ENCODE data around the gene ZSCAN21. TPM values are rescaled to one million over a fixed set of nuclear protein-coding genes. Genes with fewer than 3 reads are reported as not detected.

ZSCAN21 gene
- total RNA-seq, 1 experiment from 2014 or later = 8.1 TPM

- DNase-seq (ENCODE audit: low read depth) = no peak
These were observed 25.5 kb upstream of the ZSCAN21 start for GRCh38 chr7:100024020-100024619.

DNA sequence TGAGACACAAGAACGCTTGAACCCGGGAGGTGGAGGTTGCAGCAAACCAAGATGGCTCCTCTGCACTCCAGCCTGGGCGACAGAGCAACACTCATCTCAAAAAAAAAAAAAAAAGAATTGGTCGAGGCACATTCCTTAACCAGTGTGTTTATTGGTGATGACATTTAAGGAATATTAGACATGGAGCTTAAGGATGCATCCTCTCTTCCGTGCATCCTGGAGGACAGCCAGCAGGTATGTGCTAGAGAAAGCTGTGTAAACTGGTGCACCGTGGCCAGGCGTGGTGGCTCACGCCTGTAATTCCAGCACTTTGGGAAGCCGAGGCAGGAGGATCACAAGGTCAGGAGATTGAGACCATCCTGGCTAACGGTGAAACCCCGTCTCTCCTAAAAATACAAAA is 22.4 kb upstream of the ZSCAN21 start:
- DNase-seq (ENCODE audit: low read depth) = no peak

GRCh38 chr7:100029596-100029995 is 20.0 kb upstream of the ZSCAN21 start:
- no peak for DNase-seq (ENCODE audit: low read depth)

- no peak for DNase-seq (ENCODE audit: low read depth)
These were observed 16.0 kb upstream of the ZSCAN21 start for GRCh38 chr7:100033526-100033925.

DNA sequence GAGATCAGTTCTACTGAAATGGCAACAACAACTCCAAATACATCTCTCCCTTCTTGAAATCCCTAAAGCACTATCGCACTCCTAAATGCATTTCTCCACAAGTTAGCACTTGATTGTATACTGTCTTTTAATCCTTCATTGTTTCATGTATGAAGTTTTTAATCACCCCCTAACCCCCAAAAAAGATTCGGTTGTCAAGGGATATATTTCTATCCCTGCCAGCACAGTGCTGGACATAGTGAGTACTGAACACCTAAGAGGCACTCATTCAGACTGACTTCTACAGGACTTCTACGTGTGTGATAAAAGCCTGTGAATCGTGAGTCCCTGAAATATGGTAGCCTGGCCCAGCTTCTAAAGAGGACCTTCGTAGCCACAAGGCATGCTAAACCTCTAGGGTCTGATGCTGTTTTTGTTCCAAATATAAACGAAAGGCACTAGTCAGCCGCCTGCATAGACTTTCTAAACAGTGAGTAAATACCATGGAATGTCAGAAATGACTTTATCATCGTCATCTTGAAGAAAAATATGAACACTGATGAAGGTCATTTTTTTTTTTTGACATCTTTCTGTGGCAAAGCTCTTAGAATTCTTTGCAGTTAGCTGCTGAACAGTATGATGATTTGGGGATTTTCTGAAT is 14.6 kb upstream of the ZSCAN21 start:
- DNase-seq (ENCODE audit: low read depth) = peak; percentile 39

GRCh38 chr7:100035876-100036275 is 13.7 kb upstream of the ZSCAN21 start:
- no peak for DNase-seq (ENCODE audit: low read depth)

DNA sequence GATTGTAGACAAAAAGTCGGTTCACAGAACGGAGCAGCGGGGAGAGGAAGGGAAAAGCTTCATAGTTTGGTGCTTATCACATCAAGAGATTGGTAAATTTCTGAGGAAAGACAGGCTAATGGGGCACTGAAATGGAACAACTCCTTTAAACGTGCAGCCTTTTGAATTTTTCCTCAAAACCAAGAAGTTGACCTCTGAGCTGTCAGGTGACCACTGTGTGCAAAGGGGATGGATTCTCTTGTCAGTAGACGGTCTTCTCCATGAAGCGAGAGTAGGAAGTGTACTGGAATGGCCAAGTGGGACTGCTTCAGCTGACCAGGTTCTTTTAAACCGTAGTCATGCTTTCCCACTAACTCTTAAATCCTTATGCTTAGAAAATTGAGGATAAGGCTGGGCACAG is 11.2 kb upstream of the ZSCAN21 start:
- DNase-seq (ENCODE audit: low read depth) = no peak

GRCh38 chr7:100040575-100040974 is 9.0 kb upstream of the ZSCAN21 start:
- DNase-seq (ENCODE audit: low read depth) = no peak

GRCh38 chr7:100044718-100045117 is 4.9 kb upstream of the ZSCAN21 start:
- no peak for DNase-seq (ENCODE audit: low read depth)

DNA sequence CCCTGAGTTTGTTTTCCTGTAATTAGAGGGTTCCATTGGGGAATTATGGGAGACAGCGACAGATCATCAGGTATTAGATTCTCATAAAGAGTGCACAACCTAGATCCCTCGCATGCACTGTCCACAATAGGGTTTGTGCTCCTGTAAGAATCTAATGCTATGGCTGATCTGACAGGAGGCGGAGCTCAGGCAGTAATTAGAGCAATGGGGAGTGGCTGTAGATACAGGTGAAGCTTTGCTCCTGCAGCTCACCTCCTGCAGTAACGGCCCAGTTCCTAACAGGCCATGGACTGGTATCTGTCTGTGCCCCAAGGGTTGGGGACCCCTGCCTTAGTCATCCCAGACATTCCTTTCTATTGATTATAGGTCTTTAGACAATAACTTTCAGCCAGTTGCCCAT is 894 bp upstream of the ZSCAN21 start:
- DNase-seq (ENCODE audit: low read depth) = no peak

- no peak for DNase-seq (ENCODE audit: low read depth)
These were observed 2.0 kb downstream of the ZSCAN21 start for GRCh38 chr7:100051611-100052010.

- peak; percentile 76 for DNase-seq (ENCODE audit: low read depth)
These were observed 3.6 kb downstream of the ZSCAN21 start for GRCh38 chr7:100053215-100053614.

DNA sequence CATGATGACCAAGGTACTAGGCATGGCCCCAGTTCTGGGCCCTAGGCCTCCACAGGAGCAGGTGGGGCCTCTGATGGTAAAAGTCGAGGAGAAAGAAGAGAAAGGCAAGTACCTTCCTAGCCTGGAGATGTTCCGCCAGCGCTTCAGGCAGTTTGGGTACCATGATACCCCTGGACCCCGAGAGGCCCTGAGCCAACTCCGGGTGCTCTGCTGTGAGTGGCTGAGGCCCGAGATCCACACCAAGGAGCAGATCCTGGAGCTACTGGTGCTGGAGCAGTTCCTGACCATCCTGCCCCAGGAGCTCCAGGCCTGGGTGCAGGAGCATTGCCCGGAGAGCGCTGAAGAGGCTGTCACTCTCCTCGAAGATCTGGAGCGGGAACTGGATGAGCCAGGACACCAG is 7.4 kb downstream of the ZSCAN21 start:
- no peak for DNase-seq (ENCODE audit: low read depth)

DNA sequence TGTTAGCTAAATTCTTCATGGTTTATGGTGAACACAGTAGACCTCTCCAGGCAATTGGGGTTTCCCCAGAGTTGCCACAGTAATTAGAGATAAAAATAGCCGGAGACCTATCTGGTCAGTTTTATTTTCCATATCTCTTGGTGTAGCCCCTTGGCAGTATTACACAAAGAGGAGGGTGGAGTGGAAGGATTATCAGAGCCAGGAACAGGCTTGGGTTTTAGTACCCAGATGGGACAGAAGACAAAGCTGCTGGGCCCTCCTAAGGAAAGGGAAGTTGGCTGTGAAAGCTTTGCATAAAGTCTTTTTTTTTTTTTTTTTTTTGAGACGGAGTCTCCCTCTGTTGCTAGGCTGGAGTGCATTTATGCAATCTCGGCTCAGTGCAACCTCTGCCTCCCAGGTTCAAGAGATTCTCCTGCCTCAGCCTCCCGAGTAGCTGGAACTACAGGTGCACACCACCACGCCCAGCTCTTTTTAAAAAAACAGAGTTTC is 9.7 kb downstream of the ZSCAN21 start:
- no peak for DNase-seq (ENCODE audit: low read depth)

DNA sequence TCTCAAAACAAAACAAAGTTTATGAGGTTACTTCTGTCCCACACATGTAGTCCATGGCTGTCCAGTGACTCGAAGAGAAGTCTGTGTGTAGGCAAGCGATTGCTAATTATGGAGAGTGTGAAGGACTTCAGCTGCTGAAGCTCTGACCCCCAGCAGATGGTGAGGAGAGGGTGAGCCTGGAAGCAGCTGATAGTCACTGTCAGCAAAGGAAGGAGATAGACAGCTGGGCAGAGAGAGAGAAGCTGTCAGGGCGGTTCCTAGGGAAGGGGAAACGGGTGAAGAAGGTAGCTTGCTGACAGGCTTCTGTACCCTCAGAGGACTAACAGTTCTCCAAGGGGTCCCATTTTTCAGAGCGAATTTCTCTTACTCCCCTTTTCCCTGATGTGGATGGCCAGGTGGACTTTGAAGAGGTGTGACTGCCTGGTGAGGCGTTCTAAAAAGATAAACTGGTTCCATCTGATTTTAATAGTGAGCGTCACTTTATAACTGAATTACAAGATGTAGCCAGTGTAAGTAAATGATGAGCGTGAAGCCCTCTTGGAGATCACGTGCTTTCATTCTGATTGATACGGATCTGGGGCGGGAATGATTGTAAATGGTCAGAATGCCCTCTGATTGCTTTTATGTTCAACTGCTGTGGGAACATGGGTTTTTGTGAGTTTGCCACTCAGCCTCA is 12.1 kb downstream of the ZSCAN21 start:
- no peak for DNase-seq (ENCODE audit: low read depth)

DNA sequence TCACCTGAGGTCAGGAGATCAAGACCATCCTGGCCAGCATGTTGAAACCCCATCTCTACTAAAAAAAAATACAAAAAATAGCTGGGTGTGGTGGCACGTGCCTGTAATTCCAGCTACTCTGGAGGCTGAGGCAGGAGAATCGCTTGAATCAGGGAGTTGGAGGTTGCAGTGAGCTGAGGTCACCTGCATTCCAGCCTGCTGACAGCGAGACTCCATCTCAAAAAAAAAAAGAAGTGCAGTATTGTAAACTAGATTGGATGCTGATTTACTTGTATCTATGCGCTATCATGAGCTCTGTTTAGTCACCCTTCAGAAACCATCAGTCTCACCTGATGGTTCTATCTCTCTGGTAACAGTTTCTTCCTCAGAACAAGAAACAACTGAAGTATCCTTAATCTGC is 13.8 kb downstream of the ZSCAN21 start:
- DNase-seq (ENCODE audit: low read depth) = no peak

DNA sequence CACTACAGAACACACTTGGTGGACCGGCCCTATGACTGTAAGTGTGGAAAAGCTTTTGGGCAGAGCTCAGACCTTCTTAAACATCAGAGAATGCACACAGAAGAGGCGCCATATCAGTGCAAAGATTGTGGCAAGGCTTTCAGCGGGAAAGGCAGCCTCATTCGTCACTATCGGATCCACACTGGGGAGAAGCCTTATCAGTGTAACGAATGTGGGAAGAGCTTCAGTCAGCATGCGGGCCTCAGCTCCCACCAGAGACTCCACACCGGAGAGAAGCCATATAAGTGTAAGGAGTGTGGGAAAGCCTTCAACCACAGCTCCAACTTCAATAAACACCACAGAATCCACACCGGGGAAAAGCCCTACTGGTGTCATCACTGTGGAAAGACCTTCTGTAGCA is 14.6 kb downstream of the ZSCAN21 start:
- DNase-seq (ENCODE audit: low read depth) = no peak

- DNase-seq (ENCODE audit: low read depth) = no peak
These were observed 16.0 kb downstream of the ZSCAN21 start for GRCh38 chr7:100065452-100066186.

DNA sequence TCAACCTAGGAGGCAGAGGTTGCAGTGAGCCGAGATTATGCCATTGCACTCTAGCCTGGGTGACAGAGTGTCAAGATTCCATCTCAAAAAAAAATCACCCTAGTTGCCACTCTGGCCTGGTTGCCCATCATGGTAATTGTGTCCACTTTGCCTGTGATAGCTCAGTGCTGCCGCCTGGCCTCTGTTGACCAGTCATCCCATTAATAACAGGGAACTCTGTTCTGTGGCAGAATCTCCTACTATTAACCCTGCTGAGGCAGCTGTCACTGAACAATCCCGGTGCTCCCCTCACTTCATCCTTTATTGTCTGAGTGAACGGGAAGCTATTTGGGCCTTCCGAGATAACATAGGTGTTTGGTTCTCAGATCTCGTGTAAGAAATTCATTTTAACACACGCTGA is 17.4 kb downstream of the ZSCAN21 start:
- no peak for DNase-seq (ENCODE audit: low read depth)

DNA sequence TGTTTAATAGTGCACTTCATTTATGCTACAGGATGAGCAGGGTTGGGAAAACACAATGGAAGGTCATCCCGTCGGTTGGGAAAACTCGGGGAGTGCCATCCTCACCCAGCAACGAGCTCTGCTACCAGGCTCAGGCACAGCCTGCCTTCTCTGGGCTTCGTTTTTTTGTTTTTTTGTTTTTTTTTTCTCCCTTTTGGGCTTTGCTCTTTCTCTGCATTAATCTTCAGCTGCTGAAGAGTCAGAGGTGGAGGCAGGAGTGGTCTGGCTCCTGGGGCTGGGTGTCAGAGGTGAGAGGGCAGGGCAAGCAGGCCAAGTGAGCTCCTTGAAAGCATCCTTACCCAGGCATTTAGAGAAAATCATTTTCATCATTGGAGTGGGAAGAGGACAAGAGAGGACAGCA is 20.4 kb downstream of the ZSCAN21 start:
- no peak for DNase-seq (ENCODE audit: low read depth)

GRCh38 chr7:100071018-100071723 is 21.6 kb downstream of the ZSCAN21 start:
- no peak for DNase-seq (ENCODE audit: low read depth)
